A673 (cell line): ENCODE measurements around the gene HBQ1.
"Not testable (repeated sequence)": the region's sequence is repeated elsewhere in the genome, so short reads cannot be mapped to it uniquely, and the experiment has no call there.

Experiments used
- CTCF ChIP-seq: fragments of 300-800, 200-600 bp; sonication (generic); conservative IDR thresholded peaks from 2 replicates; pipeline ENCODE4 v1.5.1; 2017; ENCODE audit warnings: low read depth, mild to moderate bottlenecking, antibody characterized with exemption, low read length, moderate library complexity, mixed read lengths
- EZH2 ChIP-seq: fragments of 200-600 bp; sonication (generic); IDR thresholded peaks from 2 replicates; pipeline ENCODE4 v1.6.1; 2017; ENCODE audit warnings: borderline replicate concordance, low read depth, mild to moderate bottlenecking, mixed read lengths, antibody characterized with exemption, low read length; ENCODE audit not compliant: poor library complexity, severe bottlenecking

GRCh38 chr16:172374-172941 is 7.8 kb upstream of the HBQ1 start, which contains the start of gene HBA2:
- TF ChIP-seq EZH2, CTCF: not testable (repeated sequence)
